Subcutaneous preadipocyte (primary cell): ENCODE measurements around the gene MAP1LC3C. TPM values are rescaled to one million over a fixed set of nuclear protein-coding genes. Genes with fewer than 3 reads are reported as not detected.

Experiments
- total RNA-seq: library from RNA; depleted of rRNA; stranded (reverse); fragments of >200 nt; gene quantifications from 2 replicates; pipeline ENCODE4 v1.2.3, GENCODE V29; 2012

MAP1LC3C gene
- under 0.01 and 0.20 TPM in 2 replicates for total RNA-seq

DNA sequence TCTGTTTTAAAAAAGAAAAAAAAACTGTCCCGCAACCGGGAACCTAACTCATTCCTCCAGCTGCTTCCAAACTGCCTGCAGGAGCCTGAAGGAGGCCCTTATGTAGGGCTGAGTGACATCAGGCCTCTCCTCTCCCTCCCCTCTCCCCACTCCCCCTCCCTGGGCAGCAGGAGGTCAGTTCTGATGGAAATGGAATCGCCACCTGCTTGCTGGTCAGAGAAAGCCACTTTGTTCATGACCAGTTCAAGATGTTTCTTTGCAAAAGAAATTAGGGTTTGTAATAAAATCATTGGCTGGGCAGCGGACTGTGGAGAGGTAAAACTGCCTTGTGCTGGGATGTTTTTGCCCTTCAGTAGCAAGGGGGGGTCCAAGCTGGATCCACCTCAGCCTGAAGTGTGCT, at the start of gene MAP1LC3C:
Gene MAP1LC3C, minus strand, starts transcription at position 73 of the 400 bp plus-strand sequence. CDS start 90 bp downstream, outside the sequence.

DNA sequence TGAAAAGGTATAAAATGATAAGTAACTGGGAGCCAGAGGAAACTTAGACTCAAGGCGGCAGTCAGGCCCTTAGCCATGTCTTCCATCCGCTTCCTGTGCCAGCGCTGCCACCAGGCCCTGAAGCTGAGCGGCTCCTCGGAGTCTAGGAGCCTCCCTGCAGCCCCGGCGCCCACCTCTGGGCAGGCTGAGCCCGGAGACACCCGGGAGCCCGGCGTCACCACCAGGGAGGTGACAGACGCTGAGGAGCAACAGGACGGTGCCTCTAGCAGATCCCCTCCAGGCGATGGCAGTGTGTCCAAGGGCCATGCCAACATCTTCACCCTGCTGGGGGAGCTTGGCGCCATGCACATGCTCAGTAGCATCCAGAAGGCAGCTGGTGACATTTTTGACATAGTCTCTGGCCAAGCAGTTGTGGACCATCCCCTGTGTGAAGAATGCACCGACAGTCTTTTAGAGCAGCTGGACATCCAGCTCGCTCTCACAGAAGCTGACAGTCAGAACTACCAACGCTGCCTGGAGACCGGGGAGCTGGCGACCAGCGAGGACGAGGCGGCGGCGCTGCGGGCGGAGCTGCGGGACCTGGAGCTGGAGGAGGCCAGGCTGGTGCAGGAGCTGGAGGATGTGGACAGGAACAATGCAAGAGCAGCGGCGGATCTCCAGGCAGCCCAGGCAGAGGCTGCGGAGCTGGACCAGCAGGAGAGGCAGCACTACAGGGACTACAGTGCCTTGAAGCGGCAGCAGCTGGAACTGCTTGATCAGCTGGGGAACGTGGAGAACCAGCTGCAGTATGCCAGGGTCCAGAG, 41.0 kb downstream of the MAP1LC3C start, which contains the start of gene BECN2:
Gene BECN2, plus strand, starts transcription at position 76 of the 803 bp plus-strand sequence. Its CDS starts 0 bp downstream, at position 76.

Other genes with a start within 250 kb of the MAP1LC3C start
- 14.7 and 29.5 TPM in 2 replicates for gene EXO1, start 150.9 kb downstream of the MAP1LC3C start, total RNA-seq
- not detected in 2 replicates for gene BECN2, start 41.3 kb downstream of the MAP1LC3C start, total RNA-seq